Activated B cell treated with CpG ODN at 0.5 μM for 24 hours (primary cell): Measurements from ENCODE around the gene DISP1. TPM values are rescaled to one million over a fixed set of nuclear protein-coding genes. Genes with fewer than 3 reads are reported as not detected.

ENCODE experiments used
- ATAC-seq: fragments of 200-7000 bp; cut with Tn5 transposase; one replicate; pipeline ENCODE4 v1.10.0; 2021; ENCODE audit warnings: low read depth, mild to moderate bottlenecking, moderate library complexity
- CTCF ChIA-PET: fragments of 350-600 bp; sonication (Branson Sonifier 250); formaldehyde crosslinking; loops from one replicate; lab custom pipeline; 2021; ENCODE audit warnings: antibody characterized with exemption; lab: Charles Lee
- POLR2A ChIA-PET: fragments of 350-600 bp; sonication (Branson Sonifier 250); formaldehyde crosslinking; loops from one replicate; lab custom pipeline; 2021; ENCODE audit warnings: antibody characterized with exemption; lab: Charles Lee
- DNase-seq: peaks from one replicate; pipeline ENCODE4 v3.0.0; 2022
- H3K27ac Mint-ChIP-seq: one replicate; pipeline ENCODE4 v1.8.0; 2020; ENCODE audit warnings: mixed read lengths
- H3K27me3 Mint-ChIP-seq: one replicate; pipeline ENCODE4 v1.8.0; 2021; ENCODE audit warnings: mixed read lengths
- H3K36me3 Mint-ChIP-seq: one replicate; pipeline ENCODE4 v1.8.0; 2021; ENCODE audit warnings: low read depth, mixed read lengths
- H3K4me1 Mint-ChIP-seq: one replicate; pipeline ENCODE4 v1.8.0; 2021; ENCODE audit warnings: mixed read lengths
- H3K4me3 Mint-ChIP-seq: one replicate; pipeline ENCODE4 v1.8.0; 2020; ENCODE audit warnings: mild to moderate bottlenecking, mixed read lengths
- H3K9me3 Mint-ChIP-seq: one replicate; pipeline ENCODE4 v1.8.0; 2020; ENCODE audit warnings: mixed read lengths
- CTCF ChIP-seq: fragments of 200-600 bp; IDR thresholded peaks from one replicate; pipeline ENCODE4 v1.8.0; 2022; ENCODE audit warnings: antibody characterized with exemption, mild to moderate bottlenecking
- intact Hi-C: fragments of 100-400 bp; cut with micrococcal nuclease; formaldehyde crosslinking; loops from one replicate; pipeline ENCODE4 v1.15.1; 2024
- total RNA-seq: library from RNA; stranded (reverse); gene quantifications from 2 replicates; pipeline ENCODE4 v1.2.3, GENCODE V29; 2022

Gene DISP1
- total RNA-seq, 1 donor from 2014 or later = 5.1 TPM

DNA sequence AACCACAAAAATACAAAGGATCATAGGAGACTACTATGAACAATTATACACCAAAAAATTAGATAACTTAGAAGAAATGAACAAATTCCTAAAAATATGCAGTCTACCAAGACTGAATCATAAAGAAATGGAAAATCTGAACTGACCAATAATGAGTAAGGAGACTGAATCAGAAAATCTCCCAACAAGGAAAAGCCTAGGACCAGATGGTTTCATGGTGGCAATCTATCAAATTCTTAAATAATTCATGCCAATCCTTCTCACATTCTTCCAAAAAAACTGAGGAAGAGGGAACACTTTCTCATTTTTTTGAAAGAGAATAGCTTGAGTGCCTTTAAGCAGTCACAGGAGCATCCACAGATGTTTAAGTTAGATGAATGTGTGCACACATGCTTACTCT lies 31.8 kb upstream of the DISP1 start:
- no peak for DNase-seq
- Mint-ChIP-seq H3K9me3 (no peaks in the 10 kb centered on the region), H3K4me3 (no peak overlapping the region), H3K4me1 (peaks cover 33% of the 10 kb centered on the region), H3K27ac (no peak overlapping the region), H3K27me3 (no peaks in the 10 kb centered on the region), H3K36me3 (no peaks in the 10 kb centered on the region)
- ChIA-PET CTCF (interaction anchor here (1.1 kb wide), 1 partner anchor 307 kb away, joined by 3 read pairs; no protein-coding TSS in a partner anchor), POLR2A (no interaction called here)
- ATAC-seq = no peak
- TF ChIP-seq CTCF = no peak
- intact Hi-C loops = no loop called here

GRCh38 chr1:222784371-222784770 lies 30.5 kb upstream of the DISP1 start:
- intact Hi-C loops = no loop called here
- H3K27ac Mint-ChIP-seq = no peak overlapping the region
- H3K4me1 Mint-ChIP-seq = peaks cover 44% of the 10 kb centered on the region
- no peak for ATAC-seq
- CTCF ChIA-PET = interaction anchor here (1.1 kb wide), 1 partner anchor 306 kb away, joined by 3 read pairs; no protein-coding TSS in a partner anchor
- H3K36me3 Mint-ChIP-seq = no peaks in the 10 kb centered on the region
- no peak for DNase-seq
- H3K9me3 Mint-ChIP-seq = no peaks in the 10 kb centered on the region
- POLR2A ChIA-PET = no interaction called here
- H3K4me3 Mint-ChIP-seq = no peak overlapping the region
- TF ChIP-seq CTCF = no peak
- H3K27me3 Mint-ChIP-seq = no peaks in the 10 kb centered on the region

DNA sequence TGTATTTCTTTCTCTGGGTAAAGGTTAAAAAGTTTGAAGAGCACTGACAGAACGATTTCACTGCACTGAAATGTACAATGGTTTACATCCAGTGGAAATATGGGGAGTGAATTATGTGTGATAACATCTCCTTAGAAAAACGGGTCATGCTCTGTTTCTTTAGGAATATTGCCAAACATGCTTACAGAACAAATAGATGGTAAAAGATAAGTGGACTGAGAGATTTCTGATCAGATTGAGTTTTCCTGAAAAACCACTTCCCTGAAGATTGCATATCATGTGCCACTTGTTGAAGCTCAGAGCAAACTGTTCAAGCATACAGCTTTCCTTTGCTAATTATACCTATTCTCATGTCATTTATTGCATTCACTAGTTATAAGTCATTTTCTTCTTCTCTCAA lies 29.9 kb upstream of the DISP1 start:
- POLR2A ChIA-PET = no interaction called here
- no peak for TF ChIP-seq CTCF
- H3K4me1 Mint-ChIP-seq = peaks cover 46% of the 10 kb centered on the region

DNA sequence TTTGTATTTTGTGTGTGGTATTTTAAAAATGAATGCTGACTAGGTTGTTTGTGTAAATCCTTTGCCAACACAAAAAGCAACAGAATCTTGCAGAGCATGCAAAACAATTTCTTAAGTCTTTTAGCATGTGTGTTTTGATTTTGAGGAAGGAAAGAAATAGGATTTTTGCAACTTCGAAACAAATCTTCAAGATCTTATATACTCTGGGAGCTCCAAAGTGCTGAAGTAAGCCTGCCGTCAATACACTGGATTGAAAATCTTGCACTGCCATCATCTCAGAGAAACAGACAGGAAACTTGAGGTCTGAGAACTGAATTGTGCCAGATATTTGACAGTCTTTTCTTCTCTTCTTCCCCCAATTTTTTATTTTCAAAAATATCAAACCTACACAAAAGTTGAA lies 29.3 kb upstream of the DISP1 start:
- peaks cover 9% of the 10 kb centered on the region for H3K9me3 Mint-ChIP-seq
- intact Hi-C loops = no loop called here
- ChIA-PET POLR2A (no interaction called here), CTCF (no interaction called here)
- DNase-seq (no peak), ATAC-seq (no peak)
- H3K4me1 Mint-ChIP-seq = peaks cover 49% of the 10 kb centered on the region
- no peak for TF ChIP-seq CTCF
- H3K4me3 Mint-ChIP-seq = no peak overlapping the region
- no peak overlapping the region for H3K27ac Mint-ChIP-seq
- H3K27me3 Mint-ChIP-seq = no peaks in the 10 kb centered on the region
- peaks cover 2% of the 10 kb centered on the region for H3K36me3 Mint-ChIP-seq

More for the DNA sequence above, 29.9 kb upstream of the DISP1 start:
- H3K27ac Mint-ChIP-seq = no peak overlapping the region
- H3K36me3 Mint-ChIP-seq = peaks cover 2% of the 10 kb centered on the region
- CTCF ChIA-PET = no interaction called here
- peaks cover 5% of the 10 kb centered on the region for H3K9me3 Mint-ChIP-seq
- no peak for DNase-seq
- intact Hi-C loops = no loop called here
- no peak for ATAC-seq
- H3K4me3 Mint-ChIP-seq = no peak overlapping the region
- no peaks in the 10 kb centered on the region for H3K27me3 Mint-ChIP-seq

- Mint-ChIP-seq H3K4me1 (peaks cover 53% of the 10 kb centered on the region), H3K27me3 (no peaks in the 10 kb centered on the region), H3K36me3 (peaks cover 2% of the 10 kb centered on the region), H3K9me3 (peaks cover 11% of the 10 kb centered on the region), H3K27ac (no peak overlapping the region), H3K4me3 (no peak overlapping the region)
- DNase-seq (no peak), ATAC-seq (no peak)
- POLR2A ChIA-PET = no interaction called here
- CTCF ChIA-PET = no interaction called here
- intact Hi-C loops = no loop called here
- no peak for TF ChIP-seq CTCF
Observed at GRCh38 chr1:222786121-222786520, 28.7 kb upstream of the DISP1 start.
